ENCODE measurements around the gene AHCYL1.

DNA sequence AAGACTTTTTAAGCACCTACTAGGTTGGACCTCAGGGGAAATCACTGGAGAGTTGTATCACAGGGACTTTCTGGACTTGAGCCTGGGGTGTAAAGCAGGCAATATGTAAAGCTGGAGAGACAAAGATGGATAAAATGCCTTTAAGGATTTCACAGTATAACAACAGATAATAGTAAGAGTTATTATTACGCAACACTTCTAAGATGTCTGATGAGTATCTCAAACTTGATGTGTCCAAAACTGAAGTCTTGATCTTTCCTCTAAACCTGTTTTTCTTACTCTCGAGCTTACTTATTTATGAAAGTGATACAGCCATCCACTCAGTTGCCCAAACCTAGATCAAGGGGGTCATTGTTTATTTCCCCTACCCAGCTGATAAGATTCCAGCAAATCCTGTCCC, 47.8 kb downstream of the AHCYL1 start:
- TF ChIP-seq, protein P1, sequence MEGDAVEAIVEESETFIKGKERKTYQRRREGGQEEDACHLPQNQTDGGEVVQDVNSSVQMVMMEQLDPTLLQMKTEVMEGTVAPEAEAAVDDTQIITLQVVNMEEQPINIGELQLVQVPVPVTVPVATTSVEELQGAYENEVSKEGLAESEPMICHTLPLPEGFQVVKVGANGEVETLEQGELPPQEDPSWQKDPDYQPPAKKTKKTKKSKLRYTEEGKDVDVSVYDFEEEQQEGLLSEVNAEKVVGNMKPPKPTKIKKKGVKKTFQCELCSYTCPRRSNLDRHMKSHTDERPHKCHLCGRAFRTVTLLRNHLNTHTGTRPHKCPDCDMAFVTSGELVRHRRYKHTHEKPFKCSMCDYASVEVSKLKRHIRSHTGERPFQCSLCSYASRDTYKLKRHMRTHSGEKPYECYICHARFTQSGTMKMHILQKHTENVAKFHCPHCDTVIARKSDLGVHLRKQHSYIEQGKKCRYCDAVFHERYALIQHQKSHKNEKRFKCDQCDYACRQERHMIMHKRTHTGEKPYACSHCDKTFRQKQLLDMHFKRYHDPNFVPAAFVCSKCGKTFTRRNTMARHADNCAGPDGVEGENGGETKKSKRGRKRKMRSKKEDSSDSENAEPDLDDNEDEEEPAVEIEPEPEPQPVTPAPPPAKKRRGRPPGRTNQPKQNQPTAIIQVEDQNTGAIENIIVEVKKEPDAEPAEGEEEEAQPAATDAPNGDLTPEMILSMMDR (IDR thresholded peaks at IDR 0.05; ENCODE audit: poor library complexity), result no peak
- TF ChIP-seq EZH2 (IDR thresholded peaks at IDR 0.05; ENCODE audit: borderline replicate concordance), result no peak
- TF ChIP-seq EZH2phosphoT487 (IDR thresholded peaks at IDR 0.05; ENCODE audit: low read depth, severe bottlenecking, unreplicated experiment), result no peak

All from hepatocyte (in vitro differentiated cells).